ENCODE data around the gene SYTL4. TPM values are rescaled to one million over a fixed set of nuclear protein-coding genes. Genes with fewer than 3 reads are reported as not detected.

SYTL4 gene
- 6.1 and 7.1 TPM in 2 replicates for total RNA-seq

GRCh38 chrX:100731441-100732281 is at the start of gene SYTL4:
Gene SYTL4, minus strand, starts transcription at chrX:100732121. Its CDS starts 30,084 bp downstream, at chrX:100702037.

GRCh38 chrX:100643956-100644860 is 87.7 kb downstream of the SYTL4 start, which contains the start of gene SRPX2:
Gene SRPX2, plus strand, starts transcription at chrX:100644199. Its CDS starts 2,124 bp downstream, at chrX:100646323.

DNA sequence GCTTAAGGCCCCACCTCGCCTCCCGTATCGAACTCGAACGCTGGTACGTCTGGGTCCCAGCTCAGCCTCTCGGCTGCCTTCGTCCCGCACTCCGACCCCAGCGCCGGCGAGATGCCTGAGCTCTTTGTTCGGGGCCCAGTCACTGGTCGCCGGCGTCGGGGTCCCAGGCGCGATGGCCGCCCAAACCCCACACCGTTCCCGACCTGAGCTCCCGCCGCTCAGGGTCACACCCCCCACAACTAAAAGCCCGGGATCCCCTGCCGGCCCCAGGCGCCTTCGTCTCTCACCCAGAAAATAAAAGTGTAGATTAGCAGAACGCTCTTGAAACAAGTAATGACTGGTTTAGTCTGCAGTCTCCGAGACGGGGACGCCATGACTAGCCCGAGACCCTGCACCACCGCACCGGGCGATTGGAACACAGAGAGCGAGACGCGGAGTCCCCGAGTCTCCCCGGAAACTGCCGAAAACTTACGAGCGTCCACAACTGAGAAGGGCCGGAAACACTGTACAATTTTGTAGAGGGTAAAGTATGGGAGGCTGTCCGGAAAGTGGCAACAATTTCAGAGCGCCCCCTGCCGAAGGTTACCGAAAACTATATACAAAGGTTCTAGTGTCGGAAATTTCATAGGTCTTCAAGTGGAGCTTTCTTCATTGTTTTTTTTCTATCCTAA is 95.5 kb downstream of the SYTL4 start, which contains the start of gene TSPAN6:
Gene TSPAN6 (minus strand): TSS at position 486 of the 671 bp plus-strand sequence. CDS start 112 bp downstream, at position 374.

Other genes starting within 250 kb of the SYTL4 start
- not detected in 2 replicates for gene TNMD, start 147.2 kb downstream of the SYTL4 start, total RNA-seq
- gene TSPAN6, start 95.3 kb downstream of the SYTL4 start, total RNA-seq = 19.8 and 23.4 TPM in 2 replicates
- 61.3 and 65.2 TPM in 2 replicates for gene SRPX2, start 87.9 kb downstream of the SYTL4 start, total RNA-seq
- 23.9 and 33.2 TPM in 2 replicates for gene CSTF2, start 88.3 kb upstream of the SYTL4 start, total RNA-seq
- gene NOX1, start 142.2 kb upstream of the SYTL4 start, total RNA-seq = not detected in 2 replicates
- not detected in 2 replicates for gene XKRX, start 196.8 kb upstream of the SYTL4 start, total RNA-seq
- gene ARL13A, start 237.6 kb upstream of the SYTL4 start, total RNA-seq = not detected in 2 replicates

All from myometrial cell (primary cell).